K562 (cell line): Measurements from ENCODE around the gene PEAR1. TPM values are rescaled to one million over a fixed set of nuclear protein-coding genes. Genes with fewer than 3 reads are reported as not detected.

Source experiments
- CBX3 ChIP-seq, 2 experiments: IDR thresholded peaks; 1 replicate in 1 of 2; 2 replicates in 1 of 2; pipeline ENCODE4 v1.6.1; 2012; ENCODE audit warnings: inconsistent platforms in 2 of 2, low read length in 2 of 2, borderline replicate concordance in 1 of 2, control low read depth in 1 of 2
- COPS2 ChIP-seq: fragments of 450-650 bp; conservative IDR thresholded peaks from 2 replicates; pipeline ENCODE4 v1.6.1; 2016; ENCODE audit warnings: mild to moderate bottlenecking, moderate library complexity
- KDM1A ChIP-seq, 2 experiments: fragments of 450-650 bp; IDR thresholded peaks; 2 replicates each; pipeline ENCODE4 v1.6.1; 2016; ENCODE audit warnings: mild to moderate bottlenecking in 2 of 2
- NFATC3 ChIP-seq: fragments of 450-650 bp; IDR thresholded peaks from 2 replicates; pipeline ENCODE4 v1.6.1; 2017; ENCODE audit warnings: mild to moderate bottlenecking
- SMAD4 ChIP-seq: fragments of 250-450 bp; sonication (Bioruptor Pico); conservative IDR thresholded peaks from 2 replicates; pipeline ENCODE4 v1.8.0; 2021; ENCODE audit warnings: inconsistent platforms, mild to moderate bottlenecking, moderate library complexity
- ZNF124 ChIP-seq: sonication (generic); formaldehyde crosslinking; IDR thresholded peaks from 2 replicates; pipeline ENCODE4 v1.8.1; 2022; ENCODE audit warnings: missing genetic modification reagents
- ZNF354B ChIP-seq: fragments of 250-450 bp; sonication (Bioruptor Pico); IDR thresholded peaks from 2 replicates; pipeline ENCODE4 v1.4.0; 2020
- ZNF79 ChIP-seq: fragments of 250-450 bp; sonication (Bioruptor Pico); IDR thresholded peaks from 2 replicates; pipeline ENCODE4 v1.4.0; 2020; ENCODE audit warnings: low read depth, mild to moderate bottlenecking, moderate library complexity
- polyA plus RNA-seq, 8 experiments: library from polyadenylated mRNA; depleted of rRNA in 4 of 8; stranded (reverse) in 5 of 8; unstranded in 3 of 8; fragments of >200 nt; fragmentation: Nextera tagmentation in 2 of 8; fragmentation: Illumina TruSeq in 1 of 8; extraction: Ambion mirVana in 2 of 8; extraction: Trizol in 1 of 8; gene quantifications; 2 replicates each; pipeline versions ENCODE4 v1.2.1 to v1.2.3, GENCODE V29; 2011 to 2014; ENCODE audit warnings: inconsistent platforms in 1 of 8, missing spikeins in 1 of 8
- total RNA-seq, 7 experiments: library from RNA; depleted of rRNA in 6 of 7; stranded (reverse); fragments of >200 nt in 6 of 7; fragmentation: Illumina TruSeq in 2 of 7; extraction: Trizol in 2 of 7; gene quantifications; 2 replicates each; pipeline versions ENCODE4 v1.2.1 to v1.2.3, GENCODE V29; 2011 to 2021; ENCODE audit warnings: low replicate concordance in 1 of 7
- TF ChIP-seq, protein P1 (sequence below): IDR thresholded peaks from 2 replicates; pipeline ENCODE4 v1.6.1; 2016; ENCODE audit warnings: missing genetic modification characterization, missing compliant biosample characterization
- TF ChIP-seq, protein P2 (sequence below): fragments of 450-650 bp; formaldehyde crosslinking; IDR thresholded peaks from 2 replicates; pipeline ENCODE4 v1.4.0; 2020; ENCODE audit warnings: mild to moderate bottlenecking, moderate library complexity
- TF ChIP-seq, protein P3 (sequence below): sonication (generic); formaldehyde crosslinking; IDR thresholded peaks from 2 replicates; pipeline ENCODE4 v1.8.0; 2022; ENCODE audit warnings: mild to moderate bottlenecking, low read depth, missing genetic modification reagents
- TF ChIP-seq, protein P4 (sequence below): fragments of 250-450 bp; sonication (Bioruptor Pico); IDR thresholded peaks from 2 replicates; pipeline ENCODE4 v1.4.0; 2020; ENCODE audit warnings: mild to moderate bottlenecking, moderate library complexity
- TF ChIP-seq, protein P5 (sequence below): fragments of 250-450 bp; sonication (Bioruptor Pico); IDR thresholded peaks from 2 replicates; pipeline ENCODE4 v1.8.0; 2021; ENCODE audit warnings: mild to moderate bottlenecking, moderate library complexity
- TF ChIP-seq, protein P6 (sequence below): fragments of 450-650 bp; formaldehyde crosslinking; IDR thresholded peaks from 2 replicates; pipeline ENCODE4 v1.4.0; 2022; ENCODE audit warnings: missing genetic modification characterization
- TF ChIP-seq, protein P7 (sequence below): sonication (generic); formaldehyde crosslinking; IDR thresholded peaks from 2 replicates; pipeline ENCODE4 v1.8.0; 2022; ENCODE audit warnings: missing genetic modification reagents, mild to moderate bottlenecking, borderline replicate concordance

PEAR1 gene
- total and polyA plus RNA-seq, 9 of the 15 experiments (the other 6 are each of a cell fraction or from before 2014, with no cell fraction given): 0.87 to 13.9 (median 6.1) TPM

DNA sequence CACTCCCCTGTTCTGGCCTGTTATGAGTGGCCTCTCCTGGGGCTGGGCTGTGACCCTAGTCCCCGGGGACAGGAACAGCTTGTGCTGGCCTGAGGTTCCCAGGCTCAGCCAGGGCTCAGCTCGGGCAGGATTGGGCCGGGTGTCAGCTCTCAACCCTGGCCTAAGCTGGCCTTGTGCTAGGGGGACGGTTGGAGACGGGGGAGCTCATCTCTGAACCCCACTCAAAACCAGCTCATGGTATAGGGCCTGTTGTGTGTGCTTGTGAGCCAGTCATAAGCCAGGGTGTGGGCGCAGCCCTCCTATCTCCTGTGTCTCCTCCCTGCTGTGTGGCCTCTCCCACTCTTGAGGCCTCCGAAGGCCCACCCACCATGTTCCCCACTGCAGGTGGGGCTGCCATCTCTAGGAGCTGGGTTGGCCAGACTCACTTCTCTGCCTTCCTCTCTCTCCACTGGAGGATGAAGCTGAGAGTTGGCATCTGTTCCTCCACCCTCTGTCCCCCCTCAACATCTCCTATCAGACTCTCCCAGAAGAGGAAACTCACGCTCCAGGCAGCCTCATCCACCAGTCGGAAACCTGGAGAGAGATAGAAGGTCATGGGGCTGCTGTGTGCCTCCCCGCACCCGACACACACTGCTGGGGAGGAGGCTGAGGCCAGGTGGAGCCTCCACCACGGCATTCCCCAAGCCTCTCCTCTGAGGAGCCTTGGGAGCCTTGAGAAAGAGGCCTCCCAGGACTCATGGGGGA, 1.4 kb downstream of the PEAR1 start (continued):
- TF ChIP-seq CBX3 (IDR thresholded peaks at IDR 0.05; ENCODE audit: borderline replicate concordance in 1 of 2, low read length in 2 of 2) (no peak), SMAD4 (CRISPR knock-in tag) (no peak; the same call in 1 of the 2 replicates), ZNF79 (CRISPR knock-in tag) (no peak), ZNF354B (no peak), COPS2 (no peak), ZNF124 (CRISPR knock-in tag) (no peak), NFATC3 (no peak), KDM1A (IDR thresholded peaks at IDR 0.05) (peak in 1 of 2 experiments; percentile 50; a peak in 2 of 4 replicates)
- TF ChIP-seq, protein P1, sequence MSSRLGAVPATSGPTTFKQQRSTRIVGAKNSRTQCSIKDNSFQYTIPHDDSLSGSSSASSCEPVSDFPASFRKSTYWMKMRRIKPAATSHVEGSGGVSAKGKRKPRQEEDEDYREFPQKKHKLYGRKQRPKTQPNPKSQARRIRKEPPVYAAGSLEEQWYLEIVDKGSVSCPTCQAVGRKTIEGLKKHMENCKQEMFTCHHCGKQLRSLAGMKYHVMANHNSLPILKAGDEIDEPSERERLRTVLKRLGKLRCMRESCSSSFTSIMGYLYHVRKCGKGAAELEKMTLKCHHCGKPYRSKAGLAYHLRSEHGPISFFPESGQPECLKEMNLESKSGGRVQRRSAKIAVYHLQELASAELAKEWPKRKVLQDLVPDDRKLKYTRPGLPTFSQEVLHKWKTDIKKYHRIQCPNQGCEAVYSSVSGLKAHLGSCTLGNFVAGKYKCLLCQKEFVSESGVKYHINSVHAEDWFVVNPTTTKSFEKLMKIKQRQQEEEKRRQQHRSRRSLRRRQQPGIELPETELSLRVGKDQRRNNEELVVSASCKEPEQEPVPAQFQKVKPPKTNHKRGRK (tag): no peak
- TF ChIP-seq, protein P2, sequence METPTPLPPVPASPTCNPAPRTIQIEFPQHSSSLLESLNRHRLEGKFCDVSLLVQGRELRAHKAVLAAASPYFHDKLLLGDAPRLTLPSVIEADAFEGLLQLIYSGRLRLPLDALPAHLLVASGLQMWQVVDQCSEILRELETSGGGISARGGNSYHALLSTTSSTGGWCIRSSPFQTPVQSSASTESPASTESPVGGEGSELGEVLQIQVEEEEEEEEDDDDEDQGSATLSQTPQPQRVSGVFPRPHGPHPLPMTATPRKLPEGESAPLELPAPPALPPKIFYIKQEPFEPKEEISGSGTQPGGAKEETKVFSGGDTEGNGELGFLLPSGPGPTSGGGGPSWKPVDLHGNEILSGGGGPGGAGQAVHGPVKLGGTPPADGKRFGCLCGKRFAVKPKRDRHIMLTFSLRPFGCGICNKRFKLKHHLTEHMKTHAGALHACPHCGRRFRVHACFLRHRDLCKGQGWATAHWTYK (CRISPR knock-in tag): 0 out of 2 replicates have a peak, but pooled peaks have one; percentile 10
- TF ChIP-seq, protein P3, sequence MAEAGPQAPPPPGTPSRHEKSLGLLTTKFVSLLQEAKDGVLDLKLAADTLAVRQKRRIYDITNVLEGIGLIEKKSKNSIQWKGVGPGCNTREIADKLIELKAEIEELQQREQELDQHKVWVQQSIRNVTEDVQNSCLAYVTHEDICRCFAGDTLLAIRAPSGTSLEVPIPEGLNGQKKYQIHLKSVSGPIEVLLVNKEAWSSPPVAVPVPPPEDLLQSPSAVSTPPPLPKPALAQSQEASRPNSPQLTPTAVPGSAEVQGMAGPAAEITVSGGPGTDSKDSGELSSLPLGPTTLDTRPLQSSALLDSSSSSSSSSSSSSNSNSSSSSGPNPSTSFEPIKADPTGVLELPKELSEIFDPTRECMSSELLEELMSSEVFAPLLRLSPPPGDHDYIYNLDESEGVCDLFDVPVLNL (CRISPR knock-in tag): no peak
- TF ChIP-seq, protein P4, sequence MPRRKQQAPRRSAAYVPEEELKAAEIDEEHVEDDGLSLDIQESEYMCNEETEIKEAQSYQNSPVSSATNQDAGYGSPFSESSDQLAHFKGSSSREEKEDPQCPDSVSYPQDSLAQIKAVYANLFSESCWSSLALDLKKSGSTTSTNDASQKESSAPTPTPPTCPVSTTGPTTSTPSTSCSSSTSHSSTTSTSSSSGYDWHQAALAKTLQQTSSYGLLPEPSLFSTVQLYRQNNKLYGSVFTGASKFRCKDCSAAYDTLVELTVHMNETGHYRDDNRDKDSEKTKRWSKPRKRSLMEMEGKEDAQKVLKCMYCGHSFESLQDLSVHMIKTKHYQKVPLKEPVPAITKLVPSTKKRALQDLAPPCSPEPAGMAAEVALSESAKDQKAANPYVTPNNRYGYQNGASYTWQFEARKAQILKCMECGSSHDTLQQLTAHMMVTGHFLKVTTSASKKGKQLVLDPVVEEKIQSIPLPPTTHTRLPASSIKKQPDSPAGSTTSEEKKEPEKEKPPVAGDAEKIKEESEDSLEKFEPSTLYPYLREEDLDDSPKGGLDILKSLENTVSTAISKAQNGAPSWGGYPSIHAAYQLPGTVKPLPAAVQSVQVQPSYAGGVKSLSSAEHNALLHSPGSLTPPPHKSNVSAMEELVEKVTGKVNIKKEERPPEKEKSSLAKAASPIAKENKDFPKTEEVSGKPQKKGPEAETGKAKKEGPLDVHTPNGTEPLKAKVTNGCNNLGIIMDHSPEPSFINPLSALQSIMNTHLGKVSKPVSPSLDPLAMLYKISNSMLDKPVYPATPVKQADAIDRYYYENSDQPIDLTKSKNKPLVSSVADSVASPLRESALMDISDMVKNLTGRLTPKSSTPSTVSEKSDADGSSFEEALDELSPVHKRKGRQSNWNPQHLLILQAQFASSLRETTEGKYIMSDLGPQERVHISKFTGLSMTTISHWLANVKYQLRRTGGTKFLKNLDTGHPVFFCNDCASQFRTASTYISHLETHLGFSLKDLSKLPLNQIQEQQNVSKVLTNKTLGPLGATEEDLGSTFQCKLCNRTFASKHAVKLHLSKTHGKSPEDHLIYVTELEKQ (CRISPR knock-in tag): no peak
- TF ChIP-seq, protein P5, sequence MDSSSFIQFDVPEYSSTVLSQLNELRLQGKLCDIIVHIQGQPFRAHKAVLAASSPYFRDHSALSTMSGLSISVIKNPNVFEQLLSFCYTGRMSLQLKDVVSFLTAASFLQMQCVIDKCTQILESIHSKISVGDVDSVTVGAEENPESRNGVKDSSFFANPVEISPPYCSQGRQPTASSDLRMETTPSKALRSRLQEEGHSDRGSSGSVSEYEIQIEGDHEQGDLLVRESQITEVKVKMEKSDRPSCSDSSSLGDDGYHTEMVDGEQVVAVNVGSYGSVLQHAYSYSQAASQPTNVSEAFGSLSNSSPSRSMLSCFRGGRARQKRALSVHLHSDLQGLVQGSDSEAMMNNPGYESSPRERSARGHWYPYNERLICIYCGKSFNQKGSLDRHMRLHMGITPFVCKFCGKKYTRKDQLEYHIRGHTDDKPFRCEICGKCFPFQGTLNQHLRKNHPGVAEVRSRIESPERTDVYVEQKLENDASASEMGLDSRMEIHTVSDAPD (CRISPR knock-in tag): no peak
- TF ChIP-seq, protein P6, sequence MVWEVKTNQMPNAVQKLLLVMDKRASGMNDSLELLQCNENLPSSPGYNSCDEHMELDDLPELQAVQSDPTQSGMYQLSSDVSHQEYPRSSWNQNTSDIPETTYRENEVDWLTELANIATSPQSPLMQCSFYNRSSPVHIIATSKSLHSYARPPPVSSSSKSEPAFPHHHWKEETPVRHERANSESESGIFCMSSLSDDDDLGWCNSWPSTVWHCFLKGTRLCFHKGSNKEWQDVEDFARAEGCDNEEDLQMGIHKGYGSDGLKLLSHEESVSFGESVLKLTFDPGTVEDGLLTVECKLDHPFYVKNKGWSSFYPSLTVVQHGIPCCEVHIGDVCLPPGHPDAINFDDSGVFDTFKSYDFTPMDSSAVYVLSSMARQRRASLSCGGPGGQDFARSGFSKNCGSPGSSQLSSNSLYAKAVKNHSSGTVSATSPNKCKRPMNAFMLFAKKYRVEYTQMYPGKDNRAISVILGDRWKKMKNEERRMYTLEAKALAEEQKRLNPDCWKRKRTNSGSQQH (CRISPR knock-in tag): no peak
- TF ChIP-seq, protein P7, sequence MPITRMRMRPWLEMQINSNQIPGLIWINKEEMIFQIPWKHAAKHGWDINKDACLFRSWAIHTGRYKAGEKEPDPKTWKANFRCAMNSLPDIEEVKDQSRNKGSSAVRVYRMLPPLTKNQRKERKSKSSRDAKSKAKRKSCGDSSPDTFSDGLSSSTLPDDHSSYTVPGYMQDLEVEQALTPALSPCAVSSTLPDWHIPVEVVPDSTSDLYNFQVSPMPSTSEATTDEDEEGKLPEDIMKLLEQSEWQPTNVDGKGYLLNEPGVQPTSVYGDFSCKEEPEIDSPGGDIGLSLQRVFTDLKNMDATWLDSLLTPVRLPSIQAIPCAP (CRISPR knock-in tag): no peak
